GOT3 (cell line): ENCODE measurements around the gene AP3B1.
"Not testable (repeated sequence)": the region's sequence is repeated elsewhere in the genome, so short reads cannot be mapped to it uniquely, and the experiment has no call there.

Experiments
- DNase-seq: peaks from one replicate; lab custom pipeline; 2025; ENCODE audit warnings: mixed read lengths; lab: John Stamatoyannopoulos, UW

The AP3B1 gene

GRCh38 chr5:78243639-78244038 lies 50.9 kb downstream of the AP3B1 start:
- no peak for DNase-seq

- DNase-seq: no peak
These were observed 51.4 kb downstream of the AP3B1 start for GRCh38 chr5:78243091-78243490.

DNA sequence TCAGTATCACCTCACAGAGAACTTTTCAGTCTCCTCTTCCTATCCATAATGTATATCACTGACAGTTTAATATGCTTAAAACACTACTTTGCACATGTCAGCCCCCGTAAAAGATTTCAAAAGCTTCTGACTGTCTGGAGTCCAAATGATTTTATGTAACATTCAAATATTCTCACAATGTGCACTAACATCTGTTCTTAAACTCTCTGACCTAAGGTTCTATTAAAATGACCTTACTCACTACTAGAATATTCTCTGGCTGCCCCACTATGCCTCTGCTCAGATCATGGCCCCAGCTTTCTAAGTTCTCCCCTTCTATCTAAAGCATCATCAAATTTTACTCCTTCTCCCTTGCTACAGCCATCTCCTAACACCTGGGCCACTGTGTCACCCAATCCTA lies 52.5 kb downstream of the AP3B1 start:
- DNase-seq: no peak

DNA sequence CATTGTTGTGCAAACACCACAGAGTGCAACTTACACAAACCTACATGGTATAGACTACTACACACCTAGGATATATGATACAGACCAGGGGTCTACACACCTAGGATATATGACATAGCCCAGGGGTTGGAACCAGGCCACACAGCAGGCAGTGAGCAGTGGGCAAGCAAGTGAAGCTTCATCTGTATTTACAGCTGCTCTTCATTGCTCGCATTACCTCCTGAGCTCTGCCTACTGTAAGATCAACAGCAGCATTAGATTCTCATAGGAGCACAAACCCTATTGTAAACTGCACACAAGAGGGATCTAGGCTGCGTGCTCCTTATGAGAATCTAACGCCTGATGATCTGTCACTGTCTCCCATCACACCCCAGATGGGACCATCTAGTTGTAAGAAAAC lies 56.6 kb downstream of the AP3B1 start:
- DNase-seq: no peak

- no peak for DNase-seq
These were observed 58.5 kb downstream of the AP3B1 start for GRCh38 chr5:78236046-78236445.

GRCh38 chr5:78235289-78235688 lies 59.2 kb downstream of the AP3B1 start:
- DNase-seq: no peak

DNA sequence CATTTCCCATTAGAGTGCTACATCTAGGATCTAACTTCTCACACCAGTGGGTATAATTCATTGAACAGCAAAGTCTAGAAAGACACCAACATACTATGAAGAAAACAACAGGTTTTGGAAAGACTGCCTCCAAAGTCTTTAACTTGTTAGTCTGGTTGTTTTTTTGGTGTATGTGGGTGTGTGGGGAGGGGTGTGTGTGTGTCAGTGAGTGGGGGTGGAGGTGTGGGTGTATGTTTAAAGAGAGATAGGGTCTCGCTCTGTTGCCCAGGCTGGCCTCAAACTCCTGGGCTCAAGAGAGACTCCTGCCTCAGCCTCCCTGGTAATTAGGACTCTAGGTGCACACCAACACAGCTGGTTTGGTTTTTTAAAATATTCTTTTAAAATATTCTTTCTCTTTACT lies 59.7 kb downstream of the AP3B1 start:
- DNase-seq: no peak

GRCh38 chr5:78232163-78232562 lies 62.3 kb downstream of the AP3B1 start:
- no peak for DNase-seq

GRCh38 chr5:78224358-78224757 lies 70.1 kb downstream of the AP3B1 start:
- DNase-seq: no peak

GRCh38 chr5:78221964-78222451 lies 72.5 kb downstream of the AP3B1 start:
- DNase-seq: no peak

GRCh38 chr5:78221467-78221866 lies 73.0 kb downstream of the AP3B1 start:
- no peak for DNase-seq

- no peak for DNase-seq
These were observed 78.5 kb downstream of the AP3B1 start for GRCh38 chr5:78215972-78216371.

- DNase-seq: no peak
These were observed 78.9 kb downstream of the AP3B1 start for GRCh38 chr5:78215565-78215964.

DNA sequence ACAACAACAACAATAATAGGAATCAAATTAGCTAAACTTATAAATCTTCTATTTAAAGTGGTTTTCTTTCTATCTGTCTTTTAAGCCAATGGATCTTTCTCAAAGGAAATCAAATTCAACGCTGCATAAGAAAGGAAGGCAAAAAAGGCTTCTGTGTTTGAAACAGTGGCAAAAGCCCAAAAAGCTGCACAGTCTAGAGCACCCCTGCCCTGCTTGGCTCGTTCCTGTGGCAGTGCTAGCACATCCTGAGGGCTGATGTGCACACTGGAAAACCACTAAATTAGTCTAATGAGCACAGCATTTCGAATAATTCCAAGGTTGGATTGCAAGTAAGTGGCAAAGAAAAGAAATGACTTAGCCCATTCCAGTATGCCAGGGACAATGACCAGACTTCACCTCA lies 80.7 kb downstream of the AP3B1 start:
- DNase-seq: no peak

DNA sequence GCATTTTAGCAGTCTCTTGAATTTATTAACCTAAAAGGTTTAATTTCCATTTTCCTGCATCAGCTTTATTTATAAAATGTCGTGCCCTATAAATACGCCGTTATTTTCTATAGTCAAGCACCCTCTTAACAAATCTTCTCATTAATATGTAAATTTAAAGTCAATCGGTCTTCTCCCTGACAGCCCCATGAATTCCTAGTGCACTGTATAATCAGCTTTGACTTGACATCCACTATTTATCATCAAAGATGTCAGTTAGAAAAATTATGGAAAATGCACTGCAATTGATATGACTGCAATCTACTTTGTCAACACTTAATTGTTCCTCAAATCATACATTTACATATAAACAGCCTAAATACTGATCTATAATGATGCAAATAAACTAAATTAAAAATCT lies 83.4 kb downstream of the AP3B1 start:
- DNase-seq: no peak

GRCh38 chr5:78204241-78204640 lies 90.3 kb downstream of the AP3B1 start:
- DNase-seq: no peak

GRCh38 chr5:78203815-78204214 lies 90.7 kb downstream of the AP3B1 start:
- DNase-seq: no peak

- no peak for DNase-seq
These were observed 104.1 kb downstream of the AP3B1 start for GRCh38 chr5:78190402-78190801.

DNA sequence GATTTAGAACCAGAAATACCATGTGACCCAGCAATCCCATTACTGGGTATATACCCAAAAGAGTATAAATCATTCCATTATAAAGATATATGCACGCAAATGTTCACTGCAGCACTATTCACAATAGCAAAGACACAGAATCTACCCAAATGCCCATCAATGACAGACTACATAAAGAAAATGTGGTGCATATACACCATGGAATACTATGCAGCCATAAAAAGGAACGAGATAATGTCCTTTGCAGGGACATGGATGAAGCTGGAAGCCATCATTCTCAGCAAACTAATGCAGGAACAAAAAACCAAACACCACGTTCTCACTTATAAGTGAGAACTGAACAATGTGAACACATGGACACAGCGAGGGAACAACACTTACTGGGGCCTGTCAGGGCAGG lies 105.8 kb downstream of the AP3B1 start:
- not testable (repeated sequence) for DNase-seq

DNA sequence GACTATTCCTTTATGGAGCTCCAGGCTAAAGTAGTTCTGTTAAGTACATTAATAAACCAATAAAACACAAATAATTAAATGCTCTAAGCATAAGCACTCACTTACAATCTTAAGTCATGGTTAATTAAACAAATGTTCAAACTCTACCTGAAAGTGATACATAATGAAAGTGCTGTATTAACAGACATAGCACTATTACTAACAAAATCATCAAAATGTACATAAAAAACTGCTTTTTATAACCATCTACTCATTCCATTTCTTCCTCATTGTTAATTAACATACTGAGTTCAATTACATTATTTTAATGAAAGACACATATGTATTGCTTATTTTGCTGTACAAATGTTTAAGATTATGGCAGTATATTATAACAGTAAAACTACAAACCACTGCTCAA lies 107.3 kb downstream of the AP3B1 start:
- DNase-seq: no peak

- no peak for DNase-seq
These were observed 111.7 kb downstream of the AP3B1 start for GRCh38 chr5:78182838-78183237.

DNA sequence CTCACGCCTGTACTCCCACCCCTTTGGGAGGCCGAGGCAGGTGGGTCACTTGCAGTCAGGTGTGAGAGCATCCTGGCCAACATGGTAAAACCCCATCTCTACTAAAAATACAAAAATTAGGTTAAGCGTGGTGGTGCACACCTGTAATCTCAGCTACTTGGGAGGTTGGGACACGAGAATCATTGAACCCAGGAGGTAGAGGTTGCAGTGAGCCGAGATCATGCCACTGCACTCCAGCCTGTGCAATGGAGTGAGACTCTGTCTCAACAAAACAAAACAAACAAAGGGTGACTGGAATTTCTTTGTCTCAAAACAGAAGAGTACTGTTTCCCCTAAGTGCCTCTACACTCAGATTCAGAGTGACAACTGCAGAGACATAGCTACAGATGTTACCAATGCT lies 116.1 kb downstream of the AP3B1 start:
- DNase-seq: no peak

DNA sequence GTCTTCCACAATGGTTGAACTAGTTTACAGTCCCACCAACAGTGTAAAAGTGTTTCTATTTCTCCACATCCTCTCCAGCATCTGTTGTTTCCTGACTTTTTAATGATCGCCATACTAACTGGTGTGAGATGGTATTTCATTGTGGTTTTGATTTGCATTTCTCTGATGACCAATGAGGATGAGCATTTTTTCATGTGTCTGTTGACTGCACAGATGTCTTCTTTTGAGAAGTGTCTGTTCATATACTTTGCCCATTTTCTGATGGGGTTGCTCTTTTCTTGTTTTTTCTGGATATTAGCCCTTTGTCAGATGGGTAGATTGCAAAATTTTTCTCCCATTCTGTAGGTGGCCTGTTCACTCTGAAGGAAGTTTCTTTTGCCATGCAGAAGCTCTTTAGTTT lies 124.2 kb downstream of the AP3B1 start:
- not testable (repeated sequence) for DNase-seq

GRCh38 chr5:78162253-78162862 lies 132.1 kb downstream of the AP3B1 start:
- DNase-seq: no peak

- no peak for DNase-seq
These were observed 137.5 kb downstream of the AP3B1 start for GRCh38 chr5:78157001-78157400.
